T-cell (primary cell): ENCODE data around the gene RMND5B. TPM values are rescaled to one million over a fixed set of nuclear protein-coding genes. Genes with fewer than 3 reads are reported as not detected.

Experiments used
- ATAC-seq, 4 experiments: fragments of 200-7000 bp in 3 of 4; fragments of 150-1000 bp in 1 of 4; cut with Tn5 transposase; replicated peaks in 1 of 4; 1 replicate in 3 of 4; 2 replicates in 1 of 4; pipeline ENCODE4 v1.10.0; 2021; ENCODE audit warnings: moderate library complexity in 3 of 4, mild to moderate bottlenecking in 2 of 4, moderate number of reproducible peaks in 1 of 4
- CTCF ChIA-PET, 2 donors: fragments of 300-600 bp; sonication (Branson Sonifier 250); formaldehyde crosslinking; loops; one replicate each; lab custom pipeline; 2022; ENCODE audit warnings: antibody characterized with exemption in 2 of 2; lab: Charles Lee
- POLR2A ChIA-PET, 2 donors: fragments of 300-600 bp; sonication (Branson Sonifier 250); formaldehyde crosslinking; loops; one replicate each; lab custom pipeline; 2022; ENCODE audit warnings: antibody characterized with exemption in 2 of 2; lab: Charles Lee
- DNase-seq, 35 experiments: peaks; one replicate each; pipeline versions ENCODE4 v3.0.0 to v3.0.0-alpha.2; 2013 to 2023
- H3K27ac ChIP-seq: one replicate; pipeline ENCODE4 v1.5.1; 2013; ENCODE audit warnings: low read length
- H3K27me3 ChIP-seq, 2 experiments: replicated peaks in 1 of 2; 1 replicate in 1 of 2; 2 replicates in 1 of 2; pipeline versions ENCODE4 v1.6.1 to v1.7.0; 2013; ENCODE audit warnings: low read length in 1 of 2, mixed read lengths in 1 of 2; ENCODE audit not compliant: control insufficient read depth in 2 of 2, insufficient read depth in 2 of 2; ENCODE audit errors: extremely low read depth in 1 of 2
- H3K36me3 ChIP-seq, 2 donors: 1 replicate in 1 of 2; 2 replicates in 1 of 2; pipeline versions ENCODE4 v1.6.1 to v1.7.0; 2013; ENCODE audit warnings: low read length in 1 of 2; ENCODE audit not compliant: control insufficient read depth in 2 of 2, insufficient read depth in 1 of 2; ENCODE audit errors: extremely low read depth in 1 of 2
- H3K4me1 ChIP-seq, 2 experiments: 1 replicate in 1 of 2; 2 replicates in 1 of 2; pipeline versions ENCODE4 v1.6.1 to v1.7.0; 2013; ENCODE audit warnings: low read length in 2 of 2, mixed read lengths in 1 of 2; ENCODE audit not compliant: insufficient read depth in 2 of 2, control insufficient read depth in 1 of 2; ENCODE audit errors: extremely low read depth in 1 of 2
- H3K4me3 ChIP-seq, 2 donors: 1 replicate in 1 of 2; 2 replicates in 1 of 2; pipeline versions ENCODE4 v1.5.1 to v1.7.0; 2013; ENCODE audit warnings: mild to moderate bottlenecking in 2 of 2, low read length in 1 of 2, moderate library complexity in 1 of 2; ENCODE audit not compliant: control insufficient read depth in 1 of 2; ENCODE audit errors: extremely low read depth in 1 of 2
- H3K9me3 ChIP-seq: 2 replicates; pipeline ENCODE4 v1.7.0; 2013
- H3K27ac Mint-ChIP-seq, 2 donors: one replicate each; pipeline ENCODE4 v1.8.0; 2020 to 2021; ENCODE audit warnings: mild to moderate bottlenecking in 2 of 2, mixed read lengths in 2 of 2
- H3K27me3 Mint-ChIP-seq, 2 donors: one replicate each; pipeline ENCODE4 v1.8.0; 2021 to 2022; ENCODE audit warnings: mixed read lengths in 2 of 2
- H3K36me3 Mint-ChIP-seq: one replicate; pipeline ENCODE4 v1.8.0; 2021; ENCODE audit warnings: mixed read lengths
- H3K4me1 Mint-ChIP-seq, 3 donors: one replicate each; pipeline ENCODE4 v1.8.0; 2020 to 2022; ENCODE audit warnings: mixed read lengths in 3 of 3, mild to moderate bottlenecking in 1 of 3
- H3K4me3 Mint-ChIP-seq, 3 donors: one replicate each; pipeline ENCODE4 v1.8.0; 2020 to 2022; ENCODE audit warnings: mild to moderate bottlenecking in 3 of 3, mixed read lengths in 3 of 3, moderate library complexity in 3 of 3
- H3K9me3 Mint-ChIP-seq, 3 donors: one replicate each; pipeline ENCODE4 v1.8.0; 2020 to 2022; ENCODE audit warnings: mixed read lengths in 3 of 3
- WGBS: methylation state at CpG from one replicate; pipeline ENCODE4 v1.1.5; 2013; ENCODE audit warnings: missing lambda C conversion rate; ENCODE audit not compliant: insufficient coverage; 5-methylcytosine and 5-hydroxymethylcytosine counted together
- total RNA-seq, 35 experiments: library from RNA in 6 of 35; stranded (reverse) in 6 of 35; fragments of 120-200 nt in 1 of 35; gene quantifications; one replicate each; pipeline versions ENCODE4 v1.2.1 to v1.2.4 and lab custom pipeline; 2013 to 2026

The RMND5B gene
- total RNA-seq, 5 donors from 2014 or later (not counting 1 experiment from before 2014, with no cell fraction given) = 22.4 to 40.9 (median 34.7) TPM

DNA sequence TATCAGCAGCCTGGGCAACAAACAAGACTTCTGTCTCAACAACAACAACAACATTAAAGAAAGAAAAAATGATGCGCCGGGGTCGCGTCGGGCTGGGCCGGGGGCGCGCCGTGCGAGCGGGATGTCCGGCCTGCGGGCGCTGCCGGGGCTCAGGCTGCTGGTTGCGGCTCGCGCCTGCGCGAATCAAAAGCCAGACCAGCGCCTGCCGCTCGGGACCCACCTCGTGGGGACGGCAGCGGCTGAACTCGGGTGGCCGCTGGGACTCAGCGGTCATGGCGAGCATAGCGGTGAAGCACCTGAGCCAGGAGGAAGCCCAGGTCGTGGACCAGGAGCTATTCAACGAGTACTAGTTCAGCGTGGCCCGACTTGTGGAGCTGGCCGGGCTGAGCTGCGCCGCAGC, 34.8 kb downstream of the RMND5B start:
- Histone ChIP-seq H3K36me3 (no peaks in the 10 kb centered on the region), H3K27me3 (peaks cover 0 to 31% of the 10 kb centered on the region in 2 experiments), H3K4me1 (peaks cover 0 to 8% of the 10 kb centered on the region in 2 experiments), H3K27ac (no peak overlapping the region), H3K4me3 (no peak overlapping the region), H3K9me3 (no peaks in the 10 kb centered on the region)
- Mint-ChIP-seq H3K36me3 (no peaks in the 10 kb centered on the region), H3K4me3 (no peak overlapping the region), H3K4me1 (peaks cover 6 to 13% (median 9%) of the 10 kb centered on the region in 3 donors), H3K27me3 (peaks cover 10 to 26% of the 10 kb centered on the region in 2 donors), H3K9me3 (no peaks in the 10 kb centered on the region), H3K27ac (no peak overlapping the region)
- ChIA-PET POLR2A (no interaction called here), CTCF (no interaction called here)
- WGBS = 75% methylated on average over 38 of the region's 38 CpGs
- DNase-seq (no peak), ATAC-seq (no peak)

DNA sequence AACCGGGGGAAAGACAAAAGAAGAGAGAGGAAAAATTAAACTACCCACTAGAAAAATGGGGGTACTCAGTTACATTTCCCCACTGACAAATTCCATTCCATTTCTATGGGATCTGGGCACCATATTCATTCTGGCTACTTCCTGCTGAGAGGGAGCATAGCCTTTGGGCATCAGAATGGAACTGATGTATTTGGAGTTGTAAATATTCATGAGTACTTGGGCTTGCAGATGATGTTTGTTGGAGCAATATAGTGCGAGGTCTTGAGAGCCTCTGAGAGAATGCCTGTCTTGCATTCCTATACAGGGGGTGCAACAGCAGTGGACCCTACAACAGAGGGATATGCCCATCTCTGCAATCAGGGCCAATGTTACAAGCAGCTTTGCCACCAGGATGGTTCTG, 39.6 kb downstream of the RMND5B start:
- Histone ChIP-seq H3K27ac (no peak overlapping the region), H3K4me3 (no peak overlapping the region), H3K9me3 (no peaks in the 10 kb centered on the region), H3K27me3 (peaks cover 0 to 5% of the 10 kb centered on the region in 2 experiments), H3K4me1 (no peaks in the 10 kb centered on the region), H3K36me3 (no peaks in the 10 kb centered on the region)
- ChIA-PET POLR2A (no interaction called here), CTCF (no interaction called here)
- Mint-ChIP-seq H3K9me3 (no peaks in the 10 kb centered on the region), H3K36me3 (no peaks in the 10 kb centered on the region), H3K4me3 (no peak overlapping the region), H3K27ac (no peak overlapping the region), H3K4me1 (no peaks in the 10 kb centered on the region), H3K27me3 (no peaks in the 10 kb centered on the region)
- ATAC-seq = no peak
- DNase-seq = no peak
- WGBS = 100% methylated on average over 1 of the region's 2 CpGs

GRCh38 chr5:178174456-178174855, 43.6 kb downstream of the RMND5B start:
- POLR2A ChIA-PET = no interaction called here
- Mint-ChIP-seq H3K9me3 (no peaks in the 10 kb centered on the region), H3K4me1 (no peaks in the 10 kb centered on the region), H3K36me3 (no peaks in the 10 kb centered on the region), H3K27me3 (peaks cover 5 to 6% of the 10 kb centered on the region in 2 donors), H3K27ac (no peak overlapping the region), H3K4me3 (no peak overlapping the region)
- Histone ChIP-seq H3K4me1 (no peaks in the 10 kb centered on the region), H3K36me3 (no peaks in the 10 kb centered on the region), H3K27me3 (no peaks in the 10 kb centered on the region), H3K4me3 (no peak overlapping the region), H3K9me3 (no peaks in the 10 kb centered on the region), H3K27ac (no peak overlapping the region)
- DNase-seq (no peak), ATAC-seq (no peak)
- CTCF ChIA-PET = interaction anchor here in 1 of 2 donors (0.7 kb wide), 1 partner anchor 11 kb away, joined by 3 read pairs; no protein-coding TSS in a partner anchor
- WGBS = 100% methylated on average over 1 of the region's 3 CpGs

- H3K4me1 Mint-ChIP-seq = no peaks in the 10 kb centered on the region
- peaks cover 9 to 12% of the 10 kb centered on the region in 2 donors for H3K27me3 Mint-ChIP-seq
- CTCF ChIA-PET = no interaction called here
Observed at GRCh38 chr5:178176791-178177190, 46.0 kb downstream of the RMND5B start.

DNA sequence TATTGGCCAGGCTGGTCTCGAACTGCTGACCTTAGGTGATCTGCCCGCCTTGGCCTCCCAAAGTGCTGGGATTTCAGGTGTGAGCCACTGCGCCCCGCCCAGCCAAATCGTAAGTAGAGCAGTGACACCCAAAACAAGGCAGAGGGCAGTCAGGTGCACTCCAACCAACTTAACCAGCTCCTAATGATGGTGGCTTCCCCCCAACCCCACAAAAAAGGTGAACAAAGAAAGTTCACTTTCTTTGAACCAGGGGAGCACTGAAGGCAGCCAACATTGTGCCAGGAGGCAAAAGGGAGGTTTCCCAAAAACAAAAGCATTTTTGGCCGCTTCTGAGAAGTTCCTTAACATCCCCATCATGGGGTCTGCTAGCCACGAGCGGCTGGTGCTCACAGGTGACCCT, 46.8 kb downstream of the RMND5B start:
- peaks cover 9 to 12% of the 10 kb centered on the region in 2 donors for H3K27me3 Mint-ChIP-seq
- no peak overlapping the region for H3K4me3 Mint-ChIP-seq
- no peaks in the 10 kb centered on the region for H3K9me3 ChIP-seq
- H3K4me1 Mint-ChIP-seq = peaks cover 7% of the 10 kb centered on the region in 3 donors
- H3K4me3 ChIP-seq = no peak overlapping the region
- DNase-seq (no peak), ATAC-seq (no peak)
- no peaks in the 10 kb centered on the region for H3K9me3 Mint-ChIP-seq
- no peaks in the 10 kb centered on the region for H3K36me3 ChIP-seq
- WGBS = 83% methylated on average over 5 of the region's 8 CpGs
- no peak overlapping the region for H3K27ac ChIP-seq
- no peaks in the 10 kb centered on the region for H3K36me3 Mint-ChIP-seq
- POLR2A ChIA-PET = no interaction called here
- H3K27ac Mint-ChIP-seq = no peak overlapping the region
- H3K4me1 ChIP-seq = peaks cover 0 to 2% of the 10 kb centered on the region in 2 experiments
- CTCF ChIA-PET = no interaction called here
- no peaks in the 10 kb centered on the region for H3K27me3 ChIP-seq

More at GRCh38 chr5:178176791-178177190, 46.0 kb downstream of the RMND5B start:
- Histone ChIP-seq H3K27me3 (no peaks in the 10 kb centered on the region), H3K4me1 (no peaks in the 10 kb centered on the region), H3K36me3 (no peaks in the 10 kb centered on the region), H3K4me3 (no peak overlapping the region), H3K27ac (no peak overlapping the region), H3K9me3 (no peaks in the 10 kb centered on the region)
- ATAC-seq (no peak), DNase-seq (no peak)
- H3K27ac Mint-ChIP-seq = no peak overlapping the region
- WGBS = 88% methylated on average over 4 of the region's 6 CpGs
- POLR2A ChIA-PET = no interaction called here
- no peaks in the 10 kb centered on the region for H3K36me3 Mint-ChIP-seq
- H3K9me3 Mint-ChIP-seq = no peaks in the 10 kb centered on the region
- H3K4me3 Mint-ChIP-seq = no peak overlapping the region

GRCh38 chr5:178180141-178180863, 49.5 kb downstream of the RMND5B start:
- Histone ChIP-seq H3K9me3 (no peaks in the 10 kb centered on the region), H3K4me3 (no peak overlapping the region), H3K36me3 (no peaks in the 10 kb centered on the region), H3K27ac (no peak overlapping the region), H3K27me3 (no peaks in the 10 kb centered on the region), H3K4me1 (peaks cover 0 to 2% of the 10 kb centered on the region in 2 experiments)
- Mint-ChIP-seq H3K27me3 (peaks cover 9 to 12% of the 10 kb centered on the region in 2 donors), H3K4me1 (peaks cover 7 to 8% (median 7%) of the 10 kb centered on the region in 3 donors), H3K27ac (no peak overlapping the region), H3K4me3 (no peak overlapping the region), H3K36me3 (no peaks in the 10 kb centered on the region), H3K9me3 (no peaks in the 10 kb centered on the region)
- ChIA-PET CTCF (no interaction called here), POLR2A (interaction anchor here in 1 of 2 donors (0.5 kb wide), 1 partner anchor 39 kb away, joined by 4 read pairs; no protein-coding TSS in a partner anchor)
- ATAC-seq (no peak), DNase-seq (no peak)
- 90% methylated on average over 2 of the region's 9 CpGs for WGBS
